HK-2 (cell line): ENCODE results near the gene PPP6R2.

ENCODE experiments used
- DNase-seq: peaks from one replicate; pipeline ENCODE4 v3.0.0-alpha.2; 2018; ENCODE audit not compliant: unreplicated experiment

The PPP6R2 gene

DNA sequence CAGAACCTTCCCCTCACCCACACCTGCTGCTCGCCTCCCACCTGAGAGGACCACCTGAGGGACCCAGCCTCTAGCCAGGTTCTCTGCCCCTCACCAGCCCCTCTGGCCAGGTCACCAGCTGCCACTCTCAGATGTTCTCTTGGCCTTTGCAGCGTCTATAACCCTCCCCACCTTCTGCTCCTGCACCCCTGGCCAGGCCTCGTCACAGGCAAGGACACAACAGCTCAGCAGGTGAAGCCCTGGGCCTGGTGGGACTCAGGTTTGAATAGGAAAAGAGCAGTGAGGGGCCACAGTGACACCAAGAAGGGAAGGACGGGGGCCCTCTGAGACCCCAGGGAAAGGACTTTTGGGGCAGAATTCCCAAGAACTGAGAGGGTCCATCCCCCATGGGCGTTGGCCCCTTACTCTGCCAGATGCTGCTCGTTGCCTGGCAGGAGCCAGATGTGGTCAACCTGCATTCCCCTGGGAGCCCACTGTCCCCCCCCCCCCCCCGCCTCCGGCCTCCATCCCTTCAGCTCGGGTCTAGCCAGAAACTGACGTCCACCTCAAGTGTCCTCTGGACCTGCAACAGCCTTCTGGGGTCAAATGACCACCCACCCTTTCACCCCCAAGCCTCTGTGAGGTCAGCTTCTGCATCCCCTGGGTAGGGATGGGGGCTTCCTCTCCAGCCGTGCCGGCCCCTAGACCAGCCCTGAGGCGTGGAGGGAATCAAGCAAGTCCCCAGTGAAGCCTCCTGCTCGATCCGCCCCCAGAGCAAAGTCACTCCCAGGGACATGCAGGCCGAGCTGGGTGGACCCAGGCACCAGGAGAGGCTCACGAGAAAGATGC, 103.0 kb downstream of the PPP6R2 start:
- DNase-seq, result no peak

- DNase-seq, result no peak
Observed at GRCh38 chr22:50446708-50447575, 103.8 kb downstream of the PPP6R2 start.

DNA sequence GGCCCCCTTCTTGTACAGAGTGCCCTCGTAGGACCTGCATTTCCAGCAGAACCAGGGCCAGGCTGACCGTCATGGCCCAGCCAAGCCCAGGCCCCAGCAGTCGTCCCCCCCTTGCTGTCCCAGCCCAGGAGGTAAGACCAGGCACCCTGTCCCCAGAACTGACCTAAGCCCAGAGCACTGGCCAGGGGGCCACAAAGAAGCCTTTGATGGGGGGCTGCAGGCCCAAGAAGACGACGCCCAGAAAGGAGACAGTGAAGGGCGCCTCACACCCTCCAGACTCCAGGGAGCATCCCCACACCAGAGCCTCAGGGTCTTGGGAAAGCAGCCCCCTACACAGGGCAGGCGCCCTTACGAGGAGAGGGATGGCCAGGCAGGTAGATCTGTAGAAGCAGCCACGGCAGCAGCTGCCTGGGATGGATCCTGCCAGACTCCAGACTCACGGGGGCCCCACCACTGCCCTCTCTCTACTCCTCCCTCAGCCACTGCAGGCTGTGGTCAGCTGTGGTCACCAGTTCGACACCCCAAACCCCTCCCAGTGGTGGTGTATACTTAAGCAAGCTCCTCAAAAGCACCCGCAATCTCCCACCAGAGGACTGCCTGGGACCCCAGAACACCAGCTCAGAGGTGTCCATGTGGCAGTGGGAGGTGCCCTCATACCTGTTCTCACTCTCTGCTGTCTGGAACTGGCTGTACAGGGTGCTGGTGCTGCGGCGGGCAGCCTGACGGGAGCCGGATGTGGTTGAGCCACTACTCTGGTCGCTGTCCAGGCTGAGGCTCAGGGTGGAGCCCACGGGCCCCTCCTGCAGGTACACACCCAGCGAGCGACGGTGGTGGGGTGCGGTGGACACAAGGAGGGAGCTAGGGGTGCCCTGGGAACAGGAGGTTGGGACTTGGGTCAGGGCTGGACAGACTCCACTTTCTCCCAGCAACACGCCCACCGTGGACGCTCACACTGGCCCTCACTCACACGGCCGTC, 104.7 kb downstream of the PPP6R2 start:
- no peak for DNase-seq

- DNase-seq, result no peak
Observed at GRCh38 chr22:50452649-50453048, 109.5 kb downstream of the PPP6R2 start.

GRCh38 chr22:50454556-50455075, 111.5 kb downstream of the PPP6R2 start:
- DNase-seq, result no peak

- DNase-seq, result no peak
Observed at GRCh38 chr22:50455201-50455600, 112.1 kb downstream of the PPP6R2 start.

DNA sequence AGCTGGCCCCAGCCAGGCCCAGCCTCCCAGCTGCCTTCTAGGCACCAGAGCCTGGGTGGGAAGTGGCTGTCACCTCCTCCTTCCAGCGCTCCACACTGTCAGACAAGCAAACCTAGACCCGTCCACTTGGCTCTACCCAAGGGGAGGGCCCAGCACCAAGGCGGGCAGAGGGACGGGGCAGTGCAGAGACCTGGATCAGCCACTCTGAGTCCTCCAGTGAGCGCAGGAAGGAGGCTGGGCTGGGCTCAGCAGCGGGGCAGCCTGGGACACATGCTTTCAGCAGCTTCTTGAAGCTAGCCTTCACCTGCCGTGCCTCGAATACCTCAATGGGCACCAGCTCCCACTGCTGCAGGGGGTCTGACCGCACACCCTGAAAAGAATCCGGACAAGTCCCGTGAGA, 112.9 kb downstream of the PPP6R2 start:
- DNase-seq, result no peak

- no peak for DNase-seq
Observed at GRCh38 chr22:50456466-50457234, 113.5 kb downstream of the PPP6R2 start.

DNA sequence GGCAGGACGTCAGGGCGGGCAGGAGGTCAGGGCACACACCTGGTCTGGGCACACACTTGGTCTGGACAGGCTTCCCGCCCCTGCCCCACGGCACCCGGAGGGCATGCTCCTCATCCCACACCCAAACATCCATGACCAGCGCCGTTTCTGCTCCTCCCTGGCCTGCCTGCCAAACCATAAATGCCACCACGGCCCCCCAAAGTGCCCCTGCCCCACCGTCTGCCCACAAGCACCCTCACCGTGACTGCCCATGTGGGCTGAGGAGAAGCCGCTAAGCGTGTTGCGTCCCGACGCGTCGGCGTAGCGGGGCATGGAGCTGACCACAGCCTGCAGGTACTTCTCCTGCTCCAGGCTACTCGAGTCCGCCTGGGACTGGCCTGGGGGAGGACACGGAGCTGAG, 115.9 kb downstream of the PPP6R2 start:
- no peak for DNase-seq

- no peak for DNase-seq
Observed at GRCh38 chr22:50459496-50460140, 116.5 kb downstream of the PPP6R2 start.

DNA sequence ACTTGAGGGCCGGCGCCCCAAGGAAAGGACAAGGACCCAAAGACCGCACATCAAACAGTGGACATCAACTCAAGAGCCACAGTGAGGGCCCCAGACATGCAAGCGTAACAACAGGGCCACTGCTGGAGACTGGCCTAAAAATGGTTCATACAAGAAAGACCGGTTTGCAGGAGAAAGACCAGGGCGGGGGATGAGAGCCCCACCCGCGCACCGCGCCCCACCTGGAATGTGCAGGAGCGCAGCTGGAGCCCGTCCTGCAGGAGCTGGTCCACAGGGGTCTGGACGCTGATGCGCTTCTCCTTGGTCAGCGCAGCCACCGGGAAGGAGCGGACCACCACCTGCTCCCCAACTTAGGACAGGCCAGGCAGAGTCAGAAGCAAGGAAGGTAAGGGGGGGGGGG, 117.8 kb downstream of the PPP6R2 start:
- DNase-seq, result no peak

- no peak for DNase-seq
Observed at GRCh38 chr22:50461536-50461935, 118.4 kb downstream of the PPP6R2 start.

DNA sequence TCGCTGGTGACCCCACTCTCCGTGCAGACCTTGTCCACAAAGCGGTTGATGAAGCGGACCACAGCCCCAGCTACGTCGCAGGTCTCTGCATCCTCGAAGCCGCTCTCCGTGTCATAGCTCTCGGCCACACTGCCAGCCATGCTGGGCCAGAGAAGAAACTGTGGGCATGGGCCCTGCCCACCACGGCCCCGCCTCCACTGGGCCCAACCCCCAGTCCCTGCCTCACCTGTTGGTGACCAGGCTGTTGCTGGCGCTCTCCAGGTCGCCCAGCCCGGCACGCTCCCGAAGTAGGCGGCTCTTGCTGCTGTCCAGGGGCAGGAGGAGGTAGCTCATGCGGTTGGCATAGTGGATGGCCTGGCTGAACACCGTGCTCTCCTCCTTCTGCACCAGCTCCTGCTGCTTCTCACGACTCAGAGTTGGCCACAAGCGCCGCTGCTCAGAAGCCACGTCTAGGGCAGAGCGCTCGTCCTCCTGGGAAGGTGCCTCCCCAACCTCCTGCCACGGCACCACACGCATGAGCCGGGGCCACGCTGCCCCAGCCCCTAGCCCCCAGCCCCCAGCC, 118.9 kb downstream of the PPP6R2 start:
- no peak for DNase-seq

DNA sequence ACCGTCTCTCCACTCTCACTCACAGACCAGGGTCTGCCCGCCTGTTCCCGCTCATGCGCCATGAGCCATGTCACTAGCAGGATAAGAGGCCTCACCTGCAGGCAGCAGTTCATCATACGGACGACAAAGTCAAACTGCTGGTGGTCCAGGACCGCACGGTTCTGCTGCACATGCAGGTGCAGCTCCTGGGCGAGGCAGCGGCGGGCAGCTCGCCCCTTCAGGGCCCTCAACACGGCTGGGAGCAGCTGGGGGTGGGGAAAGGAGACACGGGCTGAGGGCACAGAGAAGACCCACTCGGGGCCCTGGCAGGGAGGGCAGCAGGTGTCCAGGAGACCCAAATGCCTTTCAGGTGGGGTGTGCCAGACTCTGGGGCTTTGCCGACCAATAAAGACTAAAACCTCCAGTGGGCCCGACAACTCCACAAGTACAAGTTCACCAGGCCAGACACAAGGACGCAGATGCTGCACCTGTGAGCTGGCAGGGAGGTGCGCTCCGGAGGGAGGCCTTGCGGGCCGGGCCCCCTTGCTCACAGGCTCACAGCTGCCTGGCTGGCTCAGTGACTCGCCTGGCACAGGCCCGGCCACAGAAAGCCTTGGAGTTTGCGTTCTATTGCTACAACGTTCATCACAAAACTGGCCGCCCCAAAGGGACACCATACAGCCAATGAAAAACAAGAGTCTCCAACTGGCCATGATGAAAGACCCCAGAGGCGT, 120.2 kb downstream of the PPP6R2 start:
- DNase-seq, result no peak

GRCh38 chr22:50464451-50464850, 121.3 kb downstream of the PPP6R2 start:
- DNase-seq, result no peak

DNA sequence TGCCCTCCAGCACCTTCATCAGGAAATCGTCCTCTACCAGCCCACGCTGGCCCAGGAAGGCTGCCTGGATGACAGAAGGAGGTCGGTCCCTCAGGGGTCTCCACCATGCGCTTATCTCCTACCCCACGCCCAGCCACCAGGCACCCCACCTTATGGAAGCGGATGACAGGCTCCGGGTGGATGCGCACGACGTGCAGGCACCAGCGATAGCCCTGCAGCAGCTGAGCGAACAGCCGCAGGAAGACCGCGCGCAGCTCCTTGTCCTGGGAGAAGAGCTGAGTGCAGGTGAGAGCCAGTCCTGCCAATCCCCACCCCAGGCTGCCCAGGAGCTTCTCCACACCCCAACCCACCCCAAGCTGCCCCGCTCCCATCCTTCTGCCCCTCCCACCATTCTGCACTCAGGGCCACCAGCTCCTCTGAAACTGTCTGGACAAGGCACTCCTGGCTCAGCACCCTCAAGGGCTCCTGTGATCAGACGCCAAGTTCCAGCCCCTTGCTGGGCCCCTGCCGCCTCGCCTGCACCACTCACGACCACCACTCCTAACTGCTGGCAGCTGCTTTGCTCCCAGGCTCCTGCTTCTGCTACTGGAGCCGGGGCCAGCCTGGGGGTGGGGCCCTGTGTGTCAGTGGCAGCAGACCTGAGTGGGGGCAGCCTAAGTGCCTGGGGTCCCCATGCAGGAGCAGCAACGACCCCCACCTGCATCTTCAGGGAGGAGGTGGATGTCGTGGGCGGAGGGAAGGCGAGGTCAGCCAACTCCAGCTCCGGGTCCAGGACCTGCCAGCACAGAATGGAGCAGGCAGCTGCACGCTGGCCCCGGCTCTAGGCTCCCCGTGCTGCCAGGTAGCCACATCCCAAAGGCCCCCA, 122.2 kb downstream of the PPP6R2 start:
- no peak for DNase-seq

DNA sequence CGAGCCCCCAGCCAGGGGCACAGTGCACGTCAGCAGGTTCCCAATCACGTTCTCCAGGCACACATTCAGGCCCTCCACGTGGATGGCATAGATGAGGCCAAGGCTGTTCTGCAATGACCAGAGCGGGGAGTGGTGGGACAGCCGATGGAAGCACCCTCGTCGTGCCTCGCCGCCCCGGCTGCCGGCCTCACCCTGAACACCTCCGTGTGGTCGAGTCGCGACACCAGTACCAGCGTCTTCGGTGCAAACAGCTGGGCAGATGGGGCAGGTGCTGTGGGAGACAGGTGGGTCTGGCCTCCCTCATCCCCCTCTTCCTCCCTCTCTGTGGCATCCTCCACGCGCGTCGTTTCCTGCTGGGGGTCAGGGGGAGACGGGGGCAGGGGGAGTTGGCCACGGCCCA, 124.2 kb downstream of the PPP6R2 start:
- no peak for DNase-seq

- no peak for DNase-seq
Observed at GRCh38 chr22:50467773-50468440, 124.8 kb downstream of the PPP6R2 start.
